OCI-LY1 (cell line): ENCODE measurements around the gene KCNIP3.
"Not testable (repeated sequence)": the region's sequence is repeated elsewhere in the genome, so short reads cannot be mapped to it uniquely, and the experiment has no call there.

Source experiments
- H2AFZ ChIP-seq: fragments of 200-600 bp; sonication (generic), shearing (Covaris generic); 2 replicates; pipeline ENCODE4 v1.6.0; 2014; ENCODE audit warnings: antibody characterized with exemption, mild to moderate bottlenecking, low read length
- H3F3A ChIP-seq: fragments of 200-600 bp; sonication (generic), shearing (Covaris generic); 2 replicates; pipeline ENCODE4 v1.6.0; 2014; ENCODE audit warnings: mild to moderate bottlenecking, antibody characterized with exemption, low read length, moderate library complexity; ENCODE audit not compliant: insufficient read depth
- H3K27ac ChIP-seq: fragments of 200-600 bp; sonication (generic); 2 replicates; pipeline ENCODE4 v1.5.1; 2014; ENCODE audit warnings: low read length, mixed run types, mild to moderate bottlenecking, low read depth; ENCODE audit not compliant: poor library complexity, severe bottlenecking
- H3K27me3 ChIP-seq: fragments of 200-600 bp; sonication (generic); 2 replicates; pipeline ENCODE4 v1.6.0; 2014; ENCODE audit warnings: antibody characterized with exemption, mild to moderate bottlenecking, low read length, moderate library complexity; ENCODE audit not compliant: insufficient read depth
- H3K36me3 ChIP-seq: fragments of 200-600 bp; sonication (generic); 2 replicates; pipeline ENCODE4 v1.6.1; 2014; ENCODE audit warnings: mild to moderate bottlenecking, antibody characterized with exemption, low read length, moderate library complexity, mixed read lengths; ENCODE audit not compliant: insufficient read depth
- H3K4me1 ChIP-seq: fragments of 200-600 bp; sonication (generic); 2 replicates; pipeline ENCODE4 v1.5.1; 2014; ENCODE audit warnings: mild to moderate bottlenecking, low read length, moderate library complexity; ENCODE audit not compliant: insufficient read depth, severe bottlenecking
- H3K4me2 ChIP-seq: fragments of 200-600 bp; sonication (generic), shearing (Covaris generic); 2 replicates; pipeline ENCODE4 v1.6.1; 2014; ENCODE audit warnings: low read length
- H3K4me3 ChIP-seq: fragments of 200-600 bp; sonication (generic); 2 replicates; pipeline ENCODE4 v1.5.1; 2014; ENCODE audit warnings: low read length, low read depth, mild to moderate bottlenecking, mixed read lengths; ENCODE audit not compliant: poor library complexity, severe bottlenecking
- H3K79me2 ChIP-seq: fragments of 200-600 bp; shearing (Covaris generic); 2 replicates; pipeline ENCODE4 v1.6.1; 2016; ENCODE audit warnings: mixed run types, low read length, mixed read lengths; ENCODE audit not compliant: insufficient read depth
- H3K9ac ChIP-seq: fragments of 200-600 bp; sonication (generic), shearing (Covaris generic); 2 replicates; pipeline ENCODE4 v1.6.1; 2014; ENCODE audit warnings: mild to moderate bottlenecking, low read length, mixed read lengths
- H3K9me2 ChIP-seq: fragments of 200-600 bp; sonication (generic), shearing (Covaris generic); 2 replicates; pipeline ENCODE4 v1.6.1; 2014; ENCODE audit warnings: low read depth, mild to moderate bottlenecking, low read length, mixed read lengths
- H3K9me3 ChIP-seq: fragments of 200-600 bp; shearing (Covaris generic); 2 replicates; pipeline ENCODE4 v1.6.1; 2014; ENCODE audit warnings: low read length, mixed read lengths
- H4K20me1 ChIP-seq: fragments of 200-600 bp; sonication (generic), shearing (Covaris generic); 2 replicates; pipeline ENCODE4 v1.6.0; 2016; ENCODE audit warnings: mild to moderate bottlenecking, low read length; ENCODE audit not compliant: insufficient read depth

The KCNIP3 gene

GRCh38 chr2:95434507-95435076, 137.4 kb downstream of the KCNIP3 start:
- not testable (repeated sequence) for H3K9me2 ChIP-seq, H3K79me2 ChIP-seq, H2AFZ ChIP-seq, H3K9me3 ChIP-seq, H3F3A ChIP-seq, H4K20me1 ChIP-seq, H3K4me1 ChIP-seq, H3K4me3 ChIP-seq, H3K27ac ChIP-seq, H3K36me3 ChIP-seq, H3K4me2 ChIP-seq, H3K27me3 ChIP-seq, H3K9ac ChIP-seq

GRCh38 chr2:95435162-95435871, 138.2 kb downstream of the KCNIP3 start:
- H3K27ac ChIP-seq, H3K4me1 ChIP-seq, H4K20me1 ChIP-seq, H3F3A ChIP-seq, H3K9ac ChIP-seq, H3K4me2 ChIP-seq, H3K36me3 ChIP-seq, H3K27me3 ChIP-seq, H3K9me2 ChIP-seq, H3K4me3 ChIP-seq, H3K79me2 ChIP-seq, H2AFZ ChIP-seq, H3K9me3 ChIP-seq: not testable (repeated sequence)
